ENCODE results near the gene WFIKKN2.

DNA sequence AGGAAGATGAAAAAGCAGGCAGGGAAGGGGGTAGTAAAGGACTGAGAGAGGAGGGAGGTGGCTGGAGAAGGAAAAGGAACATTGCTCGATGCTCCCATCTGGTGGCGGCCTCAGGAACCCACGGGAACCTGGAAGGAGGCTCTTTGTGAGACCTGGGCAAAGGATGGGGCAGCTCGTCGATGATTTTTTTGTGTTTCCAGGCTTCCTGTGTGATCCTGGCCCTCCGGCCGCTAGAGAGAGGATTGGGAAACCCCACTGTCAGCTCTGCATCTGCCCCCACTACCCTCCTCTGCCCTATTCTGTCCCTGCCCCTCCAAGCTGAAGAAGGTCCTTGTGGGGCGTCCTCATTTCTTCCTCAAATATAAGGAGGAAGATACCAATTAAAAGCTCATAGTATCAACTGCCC is 6.6 kb downstream of the WFIKKN2 start:
- TF ChIP-seq, protein P1, sequence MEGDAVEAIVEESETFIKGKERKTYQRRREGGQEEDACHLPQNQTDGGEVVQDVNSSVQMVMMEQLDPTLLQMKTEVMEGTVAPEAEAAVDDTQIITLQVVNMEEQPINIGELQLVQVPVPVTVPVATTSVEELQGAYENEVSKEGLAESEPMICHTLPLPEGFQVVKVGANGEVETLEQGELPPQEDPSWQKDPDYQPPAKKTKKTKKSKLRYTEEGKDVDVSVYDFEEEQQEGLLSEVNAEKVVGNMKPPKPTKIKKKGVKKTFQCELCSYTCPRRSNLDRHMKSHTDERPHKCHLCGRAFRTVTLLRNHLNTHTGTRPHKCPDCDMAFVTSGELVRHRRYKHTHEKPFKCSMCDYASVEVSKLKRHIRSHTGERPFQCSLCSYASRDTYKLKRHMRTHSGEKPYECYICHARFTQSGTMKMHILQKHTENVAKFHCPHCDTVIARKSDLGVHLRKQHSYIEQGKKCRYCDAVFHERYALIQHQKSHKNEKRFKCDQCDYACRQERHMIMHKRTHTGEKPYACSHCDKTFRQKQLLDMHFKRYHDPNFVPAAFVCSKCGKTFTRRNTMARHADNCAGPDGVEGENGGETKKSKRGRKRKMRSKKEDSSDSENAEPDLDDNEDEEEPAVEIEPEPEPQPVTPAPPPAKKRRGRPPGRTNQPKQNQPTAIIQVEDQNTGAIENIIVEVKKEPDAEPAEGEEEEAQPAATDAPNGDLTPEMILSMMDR (conservative IDR thresholded peaks at IDR 0.05; ENCODE audit: low read length), result peak; percentile 83
- no peak for TF ChIP-seq EZH2phosphoT487 (IDR thresholded peaks at IDR 0.05; ENCODE audit: borderline replicate concordance, low read depth, low read length)

Data from OCI-LY7 (cell line).